Stimulated activated CD8-positive, alpha-beta memory T cell treated with anti-CD3 and anti-CD28 coated beads, Interleukin-4, amount 100 ng/mL, for 4 hours (primary cell): ENCODE measurements around the gene CLCN7.

Source experiments
- DNase-seq, 2 donors: peaks; one replicate each; pipeline ENCODE4 v3.0.0-alpha.2; 2020; ENCODE audit warnings: low read depth in 2 of 2, low spot score in 1 of 2

The CLCN7 gene

GRCh38 chr16:1474796-1475551, at the start of gene CLCN7:
Gene CLCN7, minus strand, starts transcription at chr16:1475028. Its CDS starts 54 bp downstream, at chr16:1474974.
- peak; percentile 66 to 76 for DNase-seq

- DNase-seq: no peak
These were observed 49.5 kb upstream of the CLCN7 start for GRCh38 chr16:1524366-1524765.

DNA sequence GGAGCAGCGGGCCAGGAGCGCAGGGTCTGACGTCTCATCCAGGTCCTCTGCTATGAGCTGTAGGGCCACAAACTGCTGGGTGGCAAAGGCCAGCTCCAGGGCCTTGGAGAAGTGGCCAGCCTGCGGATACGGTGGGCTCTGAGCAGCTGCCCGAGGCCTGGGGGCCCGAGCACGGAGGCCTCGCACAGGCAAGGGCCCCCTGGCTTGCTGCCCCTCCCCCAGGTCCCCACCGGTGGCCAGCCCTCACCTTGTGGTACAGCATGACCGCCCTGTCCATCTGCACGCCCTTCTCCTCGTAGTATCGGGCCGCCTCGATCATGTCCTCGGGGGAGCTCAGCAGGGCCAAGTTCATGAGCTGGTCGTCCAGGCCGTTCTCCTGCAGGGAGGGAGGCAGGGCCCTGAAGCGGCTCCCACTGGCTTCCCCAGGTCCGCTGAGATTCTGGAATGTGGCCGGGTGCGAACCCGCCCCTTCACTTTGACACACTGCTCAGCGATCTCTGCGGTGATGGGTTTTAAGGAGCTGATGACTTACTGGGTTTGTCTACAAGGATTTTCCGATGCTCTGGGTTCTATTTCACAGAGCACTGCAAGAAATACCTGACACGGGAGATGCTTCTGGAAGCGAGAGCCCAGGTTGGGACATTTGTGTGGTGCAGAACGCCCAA, 48.9 kb upstream of the CLCN7 start:
- DNase-seq: no peak

DNA sequence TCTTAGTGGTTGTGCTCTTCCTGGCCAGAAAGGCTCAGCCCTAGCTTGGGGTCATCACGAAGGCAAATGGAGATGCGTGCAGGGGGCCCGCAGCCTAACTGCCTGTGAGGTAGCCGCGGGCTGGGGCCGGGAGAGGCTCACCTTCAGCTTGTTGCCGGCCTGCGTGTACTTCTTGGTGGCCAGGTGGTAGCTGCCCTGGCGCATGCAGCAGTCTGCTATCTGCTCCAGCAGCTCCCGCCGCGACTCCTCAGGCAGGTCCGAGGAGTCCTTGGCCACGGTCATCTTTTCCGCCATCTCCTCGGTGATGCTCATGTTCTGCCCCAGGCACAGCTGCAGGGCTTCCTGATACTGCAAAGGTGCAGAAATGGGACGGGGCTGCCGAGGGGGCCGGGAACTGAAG, 45.6 kb upstream of the CLCN7 start:
- DNase-seq: no peak

- DNase-seq: no peak
These were observed 45.0 kb upstream of the CLCN7 start for GRCh38 chr16:1519831-1520230.

DNA sequence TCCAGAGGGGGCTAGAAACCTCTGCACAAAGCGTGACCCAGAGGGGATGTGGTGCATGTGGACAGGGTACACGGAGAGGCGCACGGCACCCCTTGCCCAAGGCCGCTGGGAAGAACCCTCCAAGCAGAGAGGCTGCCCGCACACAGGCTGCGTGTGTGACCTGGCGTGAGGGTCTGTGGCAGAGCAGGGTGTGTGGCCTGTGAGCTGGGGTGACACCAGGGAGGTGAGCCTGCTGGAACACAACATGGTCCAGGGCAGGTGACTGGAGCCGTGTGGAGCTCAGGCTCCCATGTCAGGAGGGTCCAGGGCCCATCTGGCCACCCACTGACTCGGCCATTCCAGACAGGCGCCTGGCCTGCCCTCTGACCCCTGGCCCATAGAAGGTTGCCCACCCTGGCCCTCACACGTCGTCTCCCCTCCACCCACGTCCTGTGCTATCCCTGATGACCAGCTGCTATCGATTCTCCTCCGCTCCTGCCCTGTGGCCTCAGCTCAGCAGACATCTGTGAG, 43.9 kb upstream of the CLCN7 start:
- DNase-seq: no peak

- DNase-seq: no peak
These were observed 39.7 kb upstream of the CLCN7 start for GRCh38 chr16:1514507-1514906.

DNA sequence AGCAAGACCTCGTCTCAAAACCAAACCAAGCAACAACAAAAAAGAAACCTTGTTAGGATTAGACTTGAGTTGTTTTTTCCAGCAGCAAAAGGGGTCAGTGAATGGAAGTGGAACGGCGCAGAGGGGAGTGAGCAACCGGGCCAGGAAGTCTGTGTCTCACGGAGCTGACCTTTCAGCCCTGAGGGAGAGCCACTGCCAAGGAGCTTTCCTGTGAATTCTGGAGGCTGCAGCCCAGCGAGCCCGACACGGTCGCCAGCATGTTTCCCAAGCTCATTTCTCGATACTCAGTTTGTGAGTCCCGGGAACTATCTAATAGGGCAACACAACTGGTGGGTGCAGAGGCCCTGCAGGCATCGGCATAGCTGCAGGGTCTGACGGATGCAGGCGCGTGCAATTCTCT, 37.9 kb upstream of the CLCN7 start:
- DNase-seq: no peak

DNA sequence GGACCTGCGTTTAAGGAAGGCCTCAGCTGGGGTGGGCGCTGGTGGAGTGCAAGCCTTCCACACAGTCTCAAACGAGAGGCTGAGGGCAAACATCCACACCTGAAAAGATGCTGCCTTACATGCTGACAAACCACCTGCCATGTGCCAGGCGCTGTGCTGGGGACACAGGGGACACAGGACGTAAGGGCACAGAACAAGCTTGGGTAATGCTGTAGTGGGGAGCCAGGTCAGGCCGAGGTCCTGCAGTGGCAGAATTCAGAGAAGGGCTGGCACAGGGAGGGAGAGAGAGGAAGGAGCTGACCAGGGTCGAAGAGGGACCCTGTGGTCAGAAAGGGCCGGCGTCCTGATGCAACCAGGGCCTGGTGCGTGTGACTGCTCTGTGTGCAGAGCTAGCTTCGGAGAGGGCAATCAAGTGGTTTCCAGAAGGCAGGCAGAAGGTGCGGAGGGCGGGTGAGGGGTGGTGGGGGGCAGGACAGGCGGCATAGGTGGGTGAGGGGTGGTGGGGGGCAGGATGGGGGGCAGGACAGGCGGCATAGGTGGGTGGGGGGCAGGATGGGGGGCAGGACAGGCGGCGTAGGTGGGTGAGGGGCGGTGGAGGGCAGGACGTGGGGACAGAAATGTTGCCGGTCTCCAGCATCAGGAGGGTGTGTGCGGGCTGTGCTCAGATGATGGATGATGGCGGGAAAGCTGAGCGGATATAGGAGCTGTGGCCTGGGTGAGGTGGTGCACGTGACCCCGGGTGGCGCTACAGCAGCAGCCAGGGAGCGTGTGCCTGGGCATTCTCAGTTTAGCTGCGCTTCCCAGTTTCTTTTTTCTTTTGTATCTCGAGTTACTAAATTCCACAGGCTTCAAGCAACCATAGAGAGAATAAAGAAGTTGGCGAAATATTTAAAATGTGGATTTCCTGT, 37.1 kb upstream of the CLCN7 start:
- no peak for DNase-seq

GRCh38 chr16:1510941-1511351, 36.1 kb upstream of the CLCN7 start:
- no peak for DNase-seq

DNA sequence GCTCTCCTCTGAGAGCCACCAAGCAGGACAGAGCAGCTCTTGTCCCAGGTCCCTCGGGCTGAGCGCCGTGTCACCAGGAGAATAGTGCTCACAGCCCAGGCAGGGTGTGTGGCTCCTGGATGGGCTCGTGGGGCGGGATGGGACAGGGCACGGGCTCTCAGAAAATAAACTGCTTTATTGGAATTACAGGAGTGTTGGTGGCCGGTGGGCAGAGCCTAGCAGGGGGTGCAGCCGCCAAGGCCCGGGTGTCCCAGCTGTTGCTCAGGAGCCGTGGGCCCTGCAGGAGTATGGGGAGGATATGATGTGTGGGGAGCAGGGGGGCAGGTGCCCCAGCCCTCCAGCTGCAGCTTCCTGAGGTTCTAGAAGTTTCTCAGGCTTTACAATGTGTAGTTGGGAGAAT, 35.4 kb upstream of the CLCN7 start:
- no peak for DNase-seq

GRCh38 chr16:1509307-1510221, 34.7 kb upstream of the CLCN7 start:
- DNase-seq: no peak

DNA sequence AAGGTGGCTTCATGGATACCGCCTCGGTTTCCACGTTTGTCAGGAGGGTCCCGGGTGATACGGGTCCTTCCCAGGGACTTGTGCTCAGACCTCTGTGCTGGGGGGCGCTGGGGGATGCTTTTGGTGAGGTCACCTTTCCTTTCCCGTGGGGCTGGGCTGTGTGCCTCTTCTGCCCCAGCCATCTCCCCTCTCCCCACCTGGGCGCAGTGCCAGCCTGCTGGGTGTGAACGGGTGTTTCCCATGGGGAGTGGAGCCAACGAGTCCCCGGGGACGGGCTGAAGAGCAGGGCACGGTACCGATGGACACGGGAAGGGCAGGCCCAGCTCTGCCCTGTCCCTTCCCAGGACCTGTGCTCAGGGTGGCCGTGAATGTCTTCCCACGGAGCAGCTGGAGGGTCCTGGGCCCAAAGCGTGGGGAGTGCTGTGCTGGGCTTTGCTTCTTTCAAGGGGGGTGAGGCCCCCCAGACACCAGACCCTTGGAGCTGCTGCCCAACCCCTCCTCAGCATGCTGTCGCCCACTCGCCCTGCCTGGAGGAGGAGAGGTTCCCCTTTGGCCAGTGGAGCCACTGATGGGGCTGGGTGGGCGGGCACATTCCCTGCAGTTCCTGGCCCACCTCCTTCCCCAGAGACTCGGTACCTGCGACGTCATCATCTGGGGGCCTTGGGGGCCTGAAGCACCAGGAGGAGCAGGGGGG, 33.8 kb upstream of the CLCN7 start:
- DNase-seq: no peak

DNA sequence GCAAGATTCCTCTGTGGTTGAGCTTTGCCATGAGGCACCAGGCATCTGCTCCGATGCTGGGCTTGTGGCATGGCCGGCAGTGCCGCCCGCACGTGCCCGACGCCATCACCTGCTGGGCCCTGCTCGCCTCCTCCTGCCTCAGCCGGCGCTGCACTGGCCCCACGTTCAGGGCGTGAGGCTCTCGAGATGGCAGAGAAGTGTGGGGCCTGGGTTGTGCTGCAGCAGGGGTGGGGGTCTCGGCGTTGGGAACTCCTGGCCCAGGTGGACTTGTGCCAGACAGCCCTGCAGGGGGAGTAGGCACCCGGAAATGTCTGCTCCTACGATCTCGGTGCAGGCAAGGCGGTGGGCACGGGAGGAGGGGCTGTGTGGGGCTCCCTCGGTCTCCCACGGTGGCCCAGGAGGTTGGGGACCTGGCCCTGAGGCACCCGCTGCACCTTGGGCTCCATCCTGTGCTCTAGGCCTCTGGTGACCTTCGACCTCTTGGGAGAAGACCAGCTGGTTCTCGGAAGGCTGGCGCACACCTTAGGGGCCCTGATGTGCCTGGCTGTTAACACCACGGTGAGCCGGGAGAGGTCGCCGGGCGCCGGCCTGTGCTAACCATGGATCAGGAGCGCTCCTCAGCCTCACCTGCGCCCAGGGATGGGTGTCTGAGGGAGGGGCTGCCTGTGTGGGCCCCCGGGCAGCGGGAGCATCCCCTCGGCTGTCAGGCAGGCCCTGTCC, 31.8 kb upstream of the CLCN7 start:
- no peak for DNase-seq

GRCh38 chr16:1505912-1506311, 31.1 kb upstream of the CLCN7 start:
- DNase-seq: no peak

DNA sequence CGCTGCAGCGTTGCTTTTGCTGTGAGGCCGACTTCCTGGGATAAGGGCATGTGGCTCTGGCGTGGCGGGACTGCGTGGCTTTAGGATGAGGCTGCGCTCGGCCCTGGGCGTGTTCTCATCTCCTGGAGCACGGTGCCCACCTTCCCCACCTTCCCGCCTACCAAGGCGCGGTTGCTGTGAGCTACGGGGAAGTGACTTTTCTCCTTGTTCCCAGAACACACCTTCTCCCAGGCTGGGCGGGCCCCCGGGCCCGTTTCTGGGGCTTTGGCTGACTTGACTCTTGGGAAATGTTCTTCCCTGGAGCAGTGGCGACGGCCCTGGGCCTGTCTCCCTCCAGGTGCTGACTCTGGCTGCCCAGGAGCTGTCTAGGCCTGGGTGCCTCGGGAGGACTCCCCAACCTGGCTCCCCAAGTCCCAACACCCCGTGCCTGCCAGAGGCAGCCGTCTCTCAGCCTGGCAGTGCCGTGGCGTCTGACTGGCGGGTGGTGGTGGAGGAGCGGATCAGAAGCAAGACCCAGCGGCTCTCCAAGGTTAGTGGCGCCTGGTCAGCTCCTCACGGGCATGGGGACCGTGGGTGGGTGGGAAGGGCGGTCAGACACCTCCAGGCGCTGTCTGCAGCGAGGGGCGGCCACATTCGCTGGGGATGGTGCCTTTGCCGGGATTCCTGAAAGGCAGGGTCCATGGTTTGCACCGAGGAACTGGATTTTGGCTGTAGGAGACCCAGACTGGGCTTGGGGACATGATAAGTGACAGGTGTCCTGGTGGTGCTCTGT, 30.4 kb upstream of the CLCN7 start:
- DNase-seq: no peak

GRCh38 chr16:1503110-1503955, 28.5 kb upstream of the CLCN7 start:
- DNase-seq: no peak
